GM12872 (cell line): ENCODE results near the gene PRSS1.

ENCODE experiments used
- CTCF ChIP-seq: IDR thresholded peaks from 3 replicates; pipeline ENCODE4 v1.5.1; 2011; ENCODE audit warnings: low read depth, mild to moderate bottlenecking, low read length, moderate library complexity; ENCODE audit not compliant: insufficient read depth

The PRSS1 gene

DNA sequence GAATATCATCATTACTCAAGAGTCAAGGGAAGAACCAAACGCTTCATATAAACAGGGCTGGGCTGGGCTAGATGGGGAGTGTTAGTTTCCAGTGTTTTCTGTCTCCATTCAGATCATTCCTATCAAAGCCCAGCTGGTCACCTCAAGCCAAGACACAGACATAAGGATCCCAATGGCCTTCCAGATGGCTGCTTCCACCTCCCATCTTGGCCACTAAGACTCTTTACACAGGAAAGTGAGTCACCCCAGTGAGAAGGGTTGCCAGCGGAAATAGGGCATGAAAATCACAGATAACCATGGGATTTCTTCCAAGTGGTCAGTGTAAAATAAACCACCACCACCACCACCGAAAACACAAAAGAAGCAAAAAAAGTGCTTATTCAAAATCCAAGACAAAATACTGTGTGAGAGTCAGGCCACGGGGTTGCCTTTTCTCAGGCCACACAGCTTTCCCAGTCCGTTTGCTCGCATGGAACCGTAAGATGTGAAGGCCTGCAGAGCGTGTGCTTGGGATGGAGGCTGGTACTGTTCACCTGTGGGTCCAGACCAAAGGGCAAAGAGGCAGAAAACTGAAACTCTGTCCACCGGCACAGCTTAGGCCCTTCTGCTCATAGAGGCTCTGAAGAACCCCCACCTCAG, 27.1 kb downstream of the PRSS1 start:
- no peak for TF ChIP-seq CTCF

GRCh38 chr7:142777318-142777717, 28.0 kb downstream of the PRSS1 start:
- TF ChIP-seq CTCF, result no peak

GRCh38 chr7:142782922-142783900, 33.9 kb downstream of the PRSS1 start:
- TF ChIP-seq CTCF, result peak; percentile 91

GRCh38 chr7:142784096-142784495, 34.8 kb downstream of the PRSS1 start:
- TF ChIP-seq CTCF, result no peak

DNA sequence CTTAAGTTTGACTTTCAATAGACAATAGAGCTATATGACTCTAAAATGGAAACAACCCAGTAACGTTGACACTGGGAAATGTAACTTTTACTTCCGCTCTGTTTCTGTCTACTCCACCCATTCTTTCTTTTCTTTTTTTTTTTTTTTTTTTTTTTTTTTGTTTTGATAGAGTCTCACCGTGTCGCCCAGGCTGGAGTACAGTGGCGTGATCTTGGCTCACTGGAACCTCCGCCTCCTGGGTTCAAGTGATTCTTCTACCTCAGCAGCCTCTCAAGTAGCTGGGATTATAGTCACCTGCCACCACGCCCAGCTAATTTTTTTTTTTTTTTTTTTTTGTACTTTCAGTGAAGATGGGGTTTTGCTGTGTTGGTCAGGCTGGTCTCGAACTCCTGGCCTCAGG, 35.4 kb downstream of the PRSS1 start:
- no peak for TF ChIP-seq CTCF

GRCh38 chr7:142785841-142786250, 36.6 kb downstream of the PRSS1 start:
- no peak for TF ChIP-seq CTCF

- no peak for TF ChIP-seq CTCF
Measured at GRCh38 chr7:142787034-142787768, 37.9 kb downstream of the PRSS1 start.
